GM21528 (cell line): ENCODE measurements around the gene UBE3A.

Experiments
- ATAC-seq: cut with Tn5 transposase; IDR thresholded peaks from one replicate; pipeline ENCODE4 v1.9.1; 2021; ENCODE audit warnings: mild to moderate bottlenecking, moderate library complexity; ENCODE audit not compliant: unreplicated experiment, low FRiP score

Gene UBE3A

GRCh38 chr15:25406846-25407245 lies 32.0 kb downstream of the UBE3A start:
- ATAC-seq = no peak

- ATAC-seq = no peak
These were observed 32.6 kb downstream of the UBE3A start for GRCh38 chr15:25406261-25406660.

DNA sequence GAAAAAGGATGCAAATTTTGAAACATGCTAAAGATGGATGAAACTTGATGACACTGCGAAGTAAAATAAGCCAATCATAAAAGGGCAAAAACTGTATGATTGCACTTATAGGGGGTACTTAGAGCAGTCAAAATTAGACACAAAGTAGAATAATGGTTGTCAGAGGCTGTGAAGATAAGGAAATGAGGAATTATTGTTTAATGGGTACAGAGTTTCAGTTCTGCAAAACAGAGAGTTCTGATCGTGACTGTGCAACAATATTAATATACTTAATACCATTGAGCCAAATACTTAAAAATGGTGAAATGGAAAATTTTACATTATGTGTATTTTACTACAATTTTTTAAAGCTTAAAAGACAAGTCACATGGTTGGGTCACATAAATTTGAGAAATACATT lies 35.1 kb downstream of the UBE3A start:
- ATAC-seq = no peak

GRCh38 chr15:25402342-25402741 lies 36.5 kb downstream of the UBE3A start:
- ATAC-seq = no peak

GRCh38 chr15:25401501-25401900 lies 37.3 kb downstream of the UBE3A start:
- no peak for ATAC-seq

DNA sequence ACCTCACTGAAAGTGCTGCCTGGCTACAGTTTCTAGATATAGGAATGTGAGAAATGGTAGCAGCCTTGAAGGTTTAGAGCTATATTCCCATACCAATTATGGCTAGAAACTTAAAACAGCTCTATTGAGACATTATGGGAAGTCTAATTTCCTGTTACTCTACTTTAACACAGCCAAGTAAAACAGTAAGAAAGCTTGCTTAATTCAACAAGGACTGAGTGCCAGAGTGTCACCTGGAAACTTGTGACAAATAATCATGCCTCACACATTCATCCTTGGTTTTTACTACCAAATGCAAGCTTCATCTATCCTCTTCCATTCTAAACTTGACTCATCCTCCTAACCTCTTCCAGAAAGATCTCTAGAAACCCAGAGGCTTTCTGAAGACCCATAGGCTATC lies 41.7 kb downstream of the UBE3A start:
- ATAC-seq = no peak

- no peak for ATAC-seq
These were observed 43.9 kb downstream of the UBE3A start for GRCh38 chr15:25394898-25395297.

DNA sequence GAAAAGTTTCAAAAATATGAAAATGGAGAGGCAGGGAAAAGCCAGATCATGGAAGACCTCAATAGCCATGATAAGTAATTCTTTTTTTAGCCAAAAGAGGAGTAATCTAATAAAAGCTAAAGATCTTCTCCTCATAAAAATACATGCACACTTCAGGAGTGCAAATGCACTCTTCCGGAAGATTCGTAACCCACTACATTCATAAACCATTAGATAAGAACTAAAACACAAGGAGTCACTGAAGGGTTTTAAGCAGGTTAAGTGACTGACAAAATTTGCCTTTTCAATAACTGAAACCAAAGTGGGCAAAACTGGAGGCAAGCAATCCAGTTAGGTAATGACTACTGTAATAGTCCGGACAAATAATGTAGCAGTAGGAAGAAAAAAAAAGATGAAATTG lies 46.0 kb downstream of the UBE3A start:
- no peak for ATAC-seq

GRCh38 chr15:25391971-25392721 lies 46.7 kb downstream of the UBE3A start:
- no peak for ATAC-seq

DNA sequence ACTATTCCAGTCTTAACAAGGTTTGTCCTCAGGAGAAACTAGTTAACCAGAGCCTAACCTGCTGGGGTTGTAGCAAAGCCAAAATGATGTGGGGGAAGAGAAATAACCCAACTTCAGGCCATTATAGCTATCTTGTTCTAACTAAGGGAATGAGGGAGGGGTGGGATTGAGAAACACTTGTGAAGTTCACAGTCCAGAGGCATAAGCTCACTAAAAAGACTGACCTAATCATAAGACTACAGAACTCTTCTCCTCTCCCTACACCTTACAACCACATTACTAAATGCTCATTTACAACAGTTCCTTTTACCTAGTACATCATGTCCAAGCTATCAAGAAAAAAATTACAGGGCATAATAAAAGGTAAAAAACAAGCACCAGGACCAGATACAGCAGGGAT lies 52.8 kb downstream of the UBE3A start:
- ATAC-seq = no peak

DNA sequence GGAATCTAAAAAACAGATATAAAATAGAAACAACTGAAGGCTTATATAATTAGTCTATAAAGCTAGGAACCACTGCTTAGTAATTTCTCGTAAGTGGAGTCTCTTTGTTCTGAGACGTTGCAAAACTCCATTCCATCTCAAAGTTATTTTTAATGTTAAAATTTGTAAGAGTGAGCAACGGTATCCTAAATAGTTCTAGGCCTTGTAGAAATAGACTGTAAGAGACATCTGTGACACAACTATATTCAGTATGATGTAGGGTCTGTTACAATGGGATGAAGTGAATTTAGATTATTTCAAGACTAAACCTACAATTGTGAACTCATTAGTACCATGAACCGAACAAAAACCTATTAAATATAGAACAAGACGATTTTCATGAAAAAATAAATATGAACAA lies 57.2 kb downstream of the UBE3A start:
- no peak for ATAC-seq

DNA sequence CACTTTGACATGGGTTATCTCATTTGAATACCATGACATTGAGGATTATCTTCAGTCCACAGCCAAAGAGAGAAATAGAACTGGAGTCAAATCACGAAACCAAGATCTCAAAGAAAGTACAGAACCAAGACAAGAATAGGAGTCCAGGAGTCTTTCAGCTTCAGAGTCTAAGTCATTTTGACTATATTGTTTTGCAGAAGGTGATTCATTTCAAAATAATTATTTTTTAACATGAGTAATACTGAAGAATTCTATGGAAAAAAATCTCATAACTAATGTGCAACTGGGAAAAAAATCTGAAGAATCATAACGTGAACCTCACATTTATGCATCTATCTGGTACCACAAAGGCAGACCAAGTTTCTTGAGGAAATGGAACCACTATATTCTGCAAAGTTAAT lies 60.3 kb downstream of the UBE3A start:
- ATAC-seq = no peak

DNA sequence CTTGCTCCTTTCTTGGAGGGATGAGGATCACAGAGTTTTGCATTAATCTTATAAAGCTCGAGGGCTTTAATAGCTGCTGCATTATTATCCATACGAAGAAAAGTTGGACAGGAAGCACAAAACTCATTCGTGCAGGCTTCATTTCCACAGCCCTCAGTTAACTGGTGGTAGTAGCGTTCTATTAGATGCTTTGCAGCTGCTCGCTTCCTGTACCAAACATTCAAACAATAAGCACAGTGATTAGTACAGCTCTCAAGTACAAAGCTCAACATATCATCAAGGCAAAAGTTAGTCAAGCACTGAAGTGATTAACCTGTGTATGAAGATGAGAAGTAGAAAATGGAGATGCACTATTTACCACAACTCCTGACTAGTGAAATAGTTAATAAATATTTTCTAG lies 63.3 kb downstream of the UBE3A start:
- ATAC-seq = no peak

DNA sequence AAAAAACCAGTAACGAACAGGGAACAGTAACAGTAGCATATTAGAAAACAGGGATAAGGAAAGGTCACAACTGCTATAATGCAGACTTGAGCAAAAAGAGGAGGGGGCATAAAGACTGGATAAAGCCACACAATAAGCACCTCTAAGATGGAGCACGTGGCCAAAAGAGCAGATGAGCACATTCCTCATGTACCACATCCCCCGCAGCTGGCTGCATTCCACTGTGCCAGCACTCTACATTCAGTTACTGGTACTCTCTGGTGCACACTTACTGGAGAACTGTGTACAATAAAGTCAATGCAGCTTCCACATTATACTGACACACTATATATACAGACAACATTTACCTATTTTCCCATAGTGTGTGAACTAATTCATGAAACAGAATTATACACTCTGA lies 64.7 kb downstream of the UBE3A start:
- ATAC-seq = no peak

DNA sequence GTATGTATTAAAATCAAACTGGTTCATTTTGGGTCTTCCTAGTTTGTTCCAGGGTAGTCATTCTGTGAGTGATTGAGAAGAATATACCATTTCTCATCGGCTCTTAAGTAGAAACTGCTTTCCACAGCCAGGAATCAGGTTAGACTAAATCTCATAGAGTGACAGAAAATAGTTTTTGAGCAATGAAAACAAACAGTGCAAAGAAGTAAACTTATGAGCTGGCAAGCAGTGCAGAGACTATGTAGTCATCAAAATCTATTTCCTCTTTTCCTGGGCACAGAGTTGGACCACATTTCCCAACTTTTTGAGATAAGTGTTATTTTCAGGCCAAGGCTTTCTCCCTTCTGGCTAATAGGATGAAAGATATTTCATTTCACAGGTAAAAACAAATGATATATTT lies 66.5 kb downstream of the UBE3A start:
- ATAC-seq = no peak

- no peak for ATAC-seq
These were observed 70.0 kb downstream of the UBE3A start for GRCh38 chr15:25368850-25369249.

GRCh38 chr15:25366058-25366457 lies 72.8 kb downstream of the UBE3A start:
- no peak for ATAC-seq

DNA sequence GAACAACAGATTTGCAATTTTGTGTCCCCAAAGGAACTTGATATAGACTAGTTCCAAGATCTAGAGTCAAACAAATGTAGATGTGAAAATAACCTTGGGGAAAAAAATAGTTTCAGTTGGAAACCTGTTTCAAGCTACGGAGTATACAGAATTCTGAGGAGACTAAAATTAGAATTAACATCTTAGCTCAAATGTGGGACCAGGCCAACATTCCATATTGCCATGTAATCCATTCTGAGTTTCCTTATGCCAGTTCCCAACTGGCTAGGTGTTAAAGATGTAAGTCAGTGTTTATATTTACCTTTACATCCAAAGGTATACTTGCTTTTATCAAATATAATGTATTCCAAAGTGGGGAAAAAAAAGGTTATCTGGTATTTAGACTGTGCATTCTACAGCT lies 76.3 kb downstream of the UBE3A start:
- ATAC-seq = no peak

GRCh38 chr15:25347707-25348106 lies 91.1 kb downstream of the UBE3A start:
- ATAC-seq = no peak

DNA sequence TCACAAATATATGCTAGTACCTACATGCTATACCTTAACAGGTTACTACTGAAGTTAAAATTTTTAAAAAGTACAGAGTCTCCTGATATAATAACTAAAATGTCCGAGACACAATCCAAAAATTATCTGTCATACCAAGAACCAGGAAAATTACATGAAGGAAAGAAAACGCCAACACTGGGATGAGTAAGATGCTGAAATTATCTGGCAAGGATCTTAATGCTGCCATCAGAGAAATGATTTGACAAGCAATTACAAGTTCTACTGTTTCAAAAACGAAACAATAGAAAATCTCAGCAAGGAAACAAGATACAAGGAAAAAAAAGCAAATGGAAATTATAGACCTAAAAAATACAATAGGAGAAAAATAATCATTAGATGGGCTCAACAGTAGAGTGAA lies 92.5 kb downstream of the UBE3A start:
- no peak for ATAC-seq

GRCh38 chr15:25345943-25346342 lies 92.9 kb downstream of the UBE3A start:
- no peak for ATAC-seq

DNA sequence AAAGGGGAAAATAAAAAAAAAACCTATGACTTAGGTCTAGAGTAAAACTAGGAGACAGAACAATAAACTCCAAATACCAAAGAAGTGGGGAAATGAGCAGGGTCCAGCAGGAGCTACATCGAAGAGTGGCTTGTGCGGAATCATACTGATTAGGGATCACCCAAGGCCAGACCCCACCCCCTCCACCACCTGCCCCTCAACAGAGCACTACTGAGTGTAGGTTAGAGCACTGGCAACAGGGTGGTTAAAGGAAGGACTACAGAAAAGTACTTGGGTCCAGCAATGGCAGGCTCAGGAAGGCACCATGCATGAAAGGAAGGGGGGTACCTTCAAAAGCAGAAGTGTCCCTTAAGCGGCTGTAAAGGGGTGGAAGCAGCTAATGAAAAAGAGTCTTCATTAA lies 96.2 kb downstream of the UBE3A start:
- ATAC-seq = no peak

DNA sequence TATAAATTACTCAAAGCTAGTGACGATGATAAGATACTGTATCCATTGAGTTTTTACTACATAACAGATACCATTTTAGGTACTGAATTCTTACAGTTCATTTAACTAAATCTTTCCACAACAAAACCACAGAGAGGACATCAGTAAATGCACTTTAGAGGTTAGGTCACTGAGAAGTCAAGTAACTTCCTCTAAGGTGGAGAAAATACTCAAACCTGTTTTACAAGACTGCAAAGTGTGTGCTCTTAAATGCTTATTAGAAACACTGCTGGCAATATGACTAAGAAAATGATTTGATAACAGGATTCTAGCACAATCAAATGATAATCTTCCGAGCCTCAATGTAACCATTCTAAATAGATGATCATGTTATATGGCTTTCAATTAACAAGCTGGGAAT lies 99.4 kb downstream of the UBE3A start:
- ATAC-seq = no peak
